ENCODE results near the gene GRAMD1B. TPM values are rescaled to one million over a fixed set of nuclear protein-coding genes. Genes with fewer than 3 reads are reported as not detected.

GRAMD1B gene
- total RNA-seq, 4 donors from 2014 or later: under 0.01 to 6.5 (median 3.7) TPM

DNA sequence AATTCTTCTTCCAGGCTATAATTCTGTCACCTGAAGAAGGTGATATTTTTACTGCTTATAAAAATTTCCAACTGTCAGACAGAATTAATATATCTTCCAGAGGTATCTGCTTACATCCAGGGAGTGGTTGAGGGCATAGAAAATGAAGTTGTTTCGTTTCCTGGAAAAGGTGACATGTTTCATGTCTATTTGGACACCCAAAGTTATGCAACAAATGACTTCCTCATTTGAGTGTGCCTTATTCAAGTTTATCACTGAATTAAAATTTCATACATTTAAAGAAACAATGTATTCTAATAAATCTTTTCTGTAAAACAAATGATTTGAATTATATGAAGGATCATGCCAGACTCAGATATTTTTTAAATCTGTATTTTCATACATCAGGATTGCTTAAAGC is 8.5 kb upstream of the GRAMD1B start:
- Histone ChIP-seq H3K4me3 (no peak overlapping the region), H3K36me3 (no peaks in the 10 kb centered on the region), H3K4me1 (no peaks in the 10 kb centered on the region), H3K9me3 (no peaks in the 10 kb centered on the region), H3K27ac (no peak overlapping the region), H3K27me3 (no peaks in the 10 kb centered on the region)
- intact Hi-C loops (cut with DNase I; ENCODE audit: low total_unique reads): no loop called here
- DNase-seq: no peak
- TF ChIP-seq POLR2A (IDR thresholded peaks at IDR 0.05): no peak
- TF ChIP-seq, protein P1, sequence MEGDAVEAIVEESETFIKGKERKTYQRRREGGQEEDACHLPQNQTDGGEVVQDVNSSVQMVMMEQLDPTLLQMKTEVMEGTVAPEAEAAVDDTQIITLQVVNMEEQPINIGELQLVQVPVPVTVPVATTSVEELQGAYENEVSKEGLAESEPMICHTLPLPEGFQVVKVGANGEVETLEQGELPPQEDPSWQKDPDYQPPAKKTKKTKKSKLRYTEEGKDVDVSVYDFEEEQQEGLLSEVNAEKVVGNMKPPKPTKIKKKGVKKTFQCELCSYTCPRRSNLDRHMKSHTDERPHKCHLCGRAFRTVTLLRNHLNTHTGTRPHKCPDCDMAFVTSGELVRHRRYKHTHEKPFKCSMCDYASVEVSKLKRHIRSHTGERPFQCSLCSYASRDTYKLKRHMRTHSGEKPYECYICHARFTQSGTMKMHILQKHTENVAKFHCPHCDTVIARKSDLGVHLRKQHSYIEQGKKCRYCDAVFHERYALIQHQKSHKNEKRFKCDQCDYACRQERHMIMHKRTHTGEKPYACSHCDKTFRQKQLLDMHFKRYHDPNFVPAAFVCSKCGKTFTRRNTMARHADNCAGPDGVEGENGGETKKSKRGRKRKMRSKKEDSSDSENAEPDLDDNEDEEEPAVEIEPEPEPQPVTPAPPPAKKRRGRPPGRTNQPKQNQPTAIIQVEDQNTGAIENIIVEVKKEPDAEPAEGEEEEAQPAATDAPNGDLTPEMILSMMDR (IDR thresholded peaks at IDR 0.05): no peak

DNA sequence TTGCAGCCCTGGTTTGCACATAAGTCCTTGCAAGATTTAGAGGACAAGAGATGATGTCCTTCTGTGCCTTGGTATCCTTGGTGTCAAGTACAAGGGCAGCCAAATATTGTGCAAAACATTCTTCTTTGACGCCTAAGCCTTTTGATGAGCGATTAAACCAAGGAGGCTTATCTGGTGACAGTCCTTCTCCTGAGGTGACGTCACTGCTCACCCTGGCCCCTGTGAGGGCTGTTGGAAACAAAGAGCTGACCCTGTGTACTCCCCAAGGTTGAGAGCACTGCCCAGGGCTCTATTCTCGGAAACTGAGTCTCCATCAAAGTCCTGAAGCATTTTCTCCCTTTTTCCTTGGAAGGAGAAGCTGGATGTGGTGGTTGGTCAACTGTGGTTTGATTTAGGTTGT is 4.7 kb upstream of the GRAMD1B start:
- no peak overlapping the region for H3K27ac ChIP-seq
- no peak overlapping the region for H3K4me3 ChIP-seq
- no peaks in the 10 kb centered on the region for H3K36me3 ChIP-seq
- H3K27me3 ChIP-seq: no peaks in the 10 kb centered on the region
- TF ChIP-seq, protein P1 (IDR thresholded peaks at IDR 0.05): no peak
- TF ChIP-seq POLR2A (IDR thresholded peaks at IDR 0.05): no peak
- no peak for DNase-seq
- no peaks in the 10 kb centered on the region for H3K4me1 ChIP-seq
- no peaks in the 10 kb centered on the region for H3K9me3 ChIP-seq
- intact Hi-C loops (cut with DNase I; ENCODE audit: low total_unique reads): no loop called here

DNA sequence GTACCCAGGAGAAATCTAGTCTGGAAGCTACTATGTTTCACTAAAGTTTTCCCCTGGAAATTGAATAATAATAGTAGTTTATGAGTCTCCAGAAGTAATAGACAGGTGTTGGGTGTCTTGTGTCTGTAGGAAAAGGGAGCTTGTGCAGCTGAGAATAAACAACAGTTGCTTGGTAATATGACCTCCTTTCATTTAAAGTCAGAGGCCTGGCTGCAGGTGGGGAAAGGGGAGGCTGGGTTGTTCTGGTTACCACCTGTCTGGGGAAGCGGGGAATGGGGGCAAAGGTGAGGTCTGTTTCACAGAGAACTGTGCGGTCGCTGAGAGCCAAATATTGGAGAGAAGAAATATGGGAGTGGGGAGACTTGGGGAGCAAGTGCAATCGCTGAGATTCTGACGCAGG is 3.3 kb upstream of the GRAMD1B start:
- H3K4me1 ChIP-seq: no peaks in the 10 kb centered on the region
- intact Hi-C loops (cut with DNase I; ENCODE audit: low total_unique reads): no loop called here
- H3K27me3 ChIP-seq: no peaks in the 10 kb centered on the region
- DNase-seq: no peak
- no peaks in the 10 kb centered on the region for H3K36me3 ChIP-seq
- H3K9me3 ChIP-seq: no peaks in the 10 kb centered on the region
- H3K4me3 ChIP-seq: no peak overlapping the region
- H3K27ac ChIP-seq: no peak overlapping the region
- TF ChIP-seq, protein P1 (IDR thresholded peaks at IDR 0.05): no peak
- TF ChIP-seq POLR2A (IDR thresholded peaks at IDR 0.05): no peak

DNA sequence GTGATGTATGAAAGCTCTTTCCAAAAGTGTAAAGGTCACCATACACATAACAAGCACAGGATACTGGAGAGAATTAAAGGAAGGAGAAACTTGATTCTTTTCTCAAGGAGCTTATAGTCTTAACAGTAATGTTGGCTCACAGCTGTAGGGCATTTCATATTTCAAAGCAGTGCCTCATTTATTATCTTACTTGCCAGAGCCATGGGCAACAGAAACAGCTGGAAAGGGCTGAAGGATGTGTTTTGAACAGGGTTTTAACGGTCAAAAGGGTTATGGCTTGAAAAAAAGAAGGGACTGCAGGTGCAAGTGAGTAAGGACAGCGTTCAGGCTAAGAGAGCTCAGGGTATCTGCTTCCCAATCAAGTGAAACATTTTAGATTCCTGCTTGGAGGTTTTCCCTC is 2.7 kb upstream of the GRAMD1B start:
- DNase-seq: no peak
- Histone ChIP-seq H3K27me3 (no peaks in the 10 kb centered on the region), H3K4me3 (no peak overlapping the region), H3K9me3 (no peaks in the 10 kb centered on the region), H3K4me1 (no peaks in the 10 kb centered on the region), H3K27ac (no peak overlapping the region), H3K36me3 (no peaks in the 10 kb centered on the region)
- TF ChIP-seq POLR2A (IDR thresholded peaks at IDR 0.05): no peak
- TF ChIP-seq, protein P1 (IDR thresholded peaks at IDR 0.05): no peak
- intact Hi-C loops (cut with DNase I; ENCODE audit: low total_unique reads): no loop called here

DNA sequence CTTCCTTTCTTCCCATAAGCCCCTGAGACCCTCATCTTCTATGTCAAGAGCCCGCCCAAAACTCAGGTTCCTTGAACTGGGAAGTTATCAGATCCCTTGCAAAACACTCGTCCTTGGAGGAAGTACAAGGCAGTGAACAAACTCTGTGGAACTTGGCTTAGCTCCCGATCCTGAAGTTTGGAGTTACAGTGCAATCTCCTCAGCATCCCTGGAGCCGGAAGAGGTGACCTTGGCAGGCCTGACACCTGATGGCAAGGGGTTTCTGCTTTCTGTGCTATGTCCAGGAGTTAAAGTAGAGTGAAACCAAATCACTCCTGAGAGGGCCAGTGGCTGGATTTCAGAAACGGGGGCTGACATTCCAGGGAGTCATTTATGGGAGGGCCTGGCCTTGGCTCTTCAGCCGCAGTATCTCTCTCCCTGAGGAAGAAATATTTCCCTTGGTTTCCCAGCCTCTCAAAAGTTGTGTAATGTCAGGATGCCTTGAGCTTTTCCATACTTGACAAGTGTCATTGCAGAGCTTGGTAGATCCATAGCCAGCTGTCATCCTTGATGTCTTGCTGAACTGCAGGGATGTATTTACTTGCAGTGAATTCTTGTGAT is 1.9 kb upstream of the GRAMD1B start:
- TF ChIP-seq, protein P1 (IDR thresholded peaks at IDR 0.05): no peak
- TF ChIP-seq POLR2A (IDR thresholded peaks at IDR 0.05): no peak
- DNase-seq: peak in 1 of 2 donors; percentile 30
- no peak overlapping the region for H3K27ac ChIP-seq
- intact Hi-C loops (cut with DNase I; ENCODE audit: low total_unique reads): no loop called here
- H3K36me3 ChIP-seq: no peaks in the 10 kb centered on the region
- no peaks in the 10 kb centered on the region for H3K9me3 ChIP-seq
- no peaks in the 10 kb centered on the region for H3K4me1 ChIP-seq
- H3K4me3 ChIP-seq: no peak overlapping the region
- H3K27me3 ChIP-seq: no peaks in the 10 kb centered on the region
